Kidney glomerular epithelial cell (primary cell): ENCODE results near the gene HS6ST3.
A peak's percentile ranks its signal among the peaks of the same experiment; 100 is the strongest.

Experiments
- DNase-seq: peaks from one replicate; lab custom pipeline; 2025; lab: John Stamatoyannopoulos, UW

The HS6ST3 gene

GRCh38 chr13:96199315-96199714 is 109.4 kb downstream of the HS6ST3 start:
- DNase-seq = no peak

GRCh38 chr13:96200810-96201209 is 110.9 kb downstream of the HS6ST3 start:
- DNase-seq = no peak

- no peak for DNase-seq
Measured at GRCh38 chr13:96202315-96202714, 112.4 kb downstream of the HS6ST3 start.

GRCh38 chr13:96203471-96203870 is 113.6 kb downstream of the HS6ST3 start:
- no peak for DNase-seq

- DNase-seq = peak; percentile 9
Measured at GRCh38 chr13:96214824-96215445, 125.0 kb downstream of the HS6ST3 start.

- DNase-seq = no peak
Measured at GRCh38 chr13:96216543-96216942, 126.6 kb downstream of the HS6ST3 start.

GRCh38 chr13:96218475-96218874 is 128.6 kb downstream of the HS6ST3 start:
- DNase-seq = no peak

- no peak for DNase-seq
Measured at GRCh38 chr13:96221471-96221870, 131.6 kb downstream of the HS6ST3 start.

GRCh38 chr13:96223231-96223630 is 133.3 kb downstream of the HS6ST3 start:
- no peak for DNase-seq

GRCh38 chr13:96229356-96229755 is 139.4 kb downstream of the HS6ST3 start:
- peak; percentile 7 for DNase-seq

- DNase-seq = no peak
Measured at GRCh38 chr13:96238241-96238640, 148.3 kb downstream of the HS6ST3 start.

GRCh38 chr13:96238861-96239260 is 149.0 kb downstream of the HS6ST3 start:
- peak; percentile 31 for DNase-seq

GRCh38 chr13:96243376-96243775 is 153.5 kb downstream of the HS6ST3 start:
- peak; percentile 34 for DNase-seq

- no peak for DNase-seq
Measured at GRCh38 chr13:96248103-96248502, 158.2 kb downstream of the HS6ST3 start.

- DNase-seq = no peak
Measured at GRCh38 chr13:96248996-96249395, 159.1 kb downstream of the HS6ST3 start.

GRCh38 chr13:96252903-96253302 is 163.0 kb downstream of the HS6ST3 start:
- DNase-seq = no peak

GRCh38 chr13:96273196-96273595 is 183.3 kb downstream of the HS6ST3 start:
- DNase-seq = peak; percentile 39

- peak; percentile 47 for DNase-seq
Measured at GRCh38 chr13:96274046-96274445, 184.1 kb downstream of the HS6ST3 start.

- no peak for DNase-seq
Measured at GRCh38 chr13:96279904-96280303, 190.0 kb downstream of the HS6ST3 start.

GRCh38 chr13:96284971-96285370 is 195.1 kb downstream of the HS6ST3 start:
- no peak for DNase-seq

GRCh38 chr13:96285729-96286128 is 195.8 kb downstream of the HS6ST3 start:
- DNase-seq = no peak

- DNase-seq = no peak
Measured at GRCh38 chr13:96294930-96295881, 205.3 kb downstream of the HS6ST3 start.

GRCh38 chr13:96297360-96297759 is 207.5 kb downstream of the HS6ST3 start:
- no peak for DNase-seq
